Natural killer cell (primary cell): ENCODE measurements around the gene ZNF407. TPM values are rescaled to one million over a fixed set of nuclear protein-coding genes. Genes with fewer than 3 reads are reported as not detected.

Experiments used
- ATAC-seq, 3 donors: fragments of 150-1000 bp in 2 of 3; fragments of 200-7000 bp in 1 of 3; cut with Tn5 transposase; 1 replicate in 1 of 3; 2 replicates in 2 of 3; pipeline ENCODE4 v1.10.0; 2021; ENCODE audit warnings: mild to moderate bottlenecking in 2 of 3, moderate library complexity in 2 of 3
- DNase-seq, 2 donors: peaks; one replicate each; pipeline versions ENCODE4 v3.0.0 to v3.0.0-alpha.2; 2013 to 2021; ENCODE audit warnings: mixed read lengths in 1 of 2
- H3K27ac ChIP-seq: one replicate; pipeline ENCODE4 v1.5.1; 2013; ENCODE audit warnings: mild to moderate bottlenecking, low read length
- H3K27me3 ChIP-seq: one replicate; pipeline ENCODE4 v1.6.1; 2013; ENCODE audit warnings: low read length; ENCODE audit not compliant: control insufficient read depth, insufficient read depth
- H3K36me3 ChIP-seq: one replicate; pipeline ENCODE4 v1.6.1; 2013; ENCODE audit warnings: low read length; ENCODE audit not compliant: control insufficient read depth, insufficient read depth
- H3K4me1 ChIP-seq: one replicate; pipeline ENCODE4 v1.6.1; 2013; ENCODE audit warnings: low read length; ENCODE audit not compliant: control insufficient read depth, insufficient read depth
- H3K4me3 ChIP-seq: one replicate; pipeline ENCODE4 v1.5.1; 2013; ENCODE audit warnings: low read length
- H3K9me3 ChIP-seq: one replicate; pipeline ENCODE4 v1.6.1; 2013; ENCODE audit warnings: low read length; ENCODE audit not compliant: control insufficient read depth, insufficient read depth
- H3K27ac Mint-ChIP-seq, 2 donors: one replicate each; pipeline ENCODE4 v1.8.0; 2022; ENCODE audit warnings: mild to moderate bottlenecking in 2 of 2, mixed read lengths in 2 of 2, moderate library complexity in 1 of 2
- H3K27me3 Mint-ChIP-seq, 2 donors: one replicate each; pipeline ENCODE4 v1.8.0; 2022; ENCODE audit warnings: low read depth in 2 of 2, mixed read lengths in 2 of 2
- H3K36me3 Mint-ChIP-seq: one replicate; pipeline ENCODE4 v1.8.0; 2022; ENCODE audit warnings: mixed read lengths
- H3K4me1 Mint-ChIP-seq, 2 donors: one replicate each; pipeline ENCODE4 v1.8.0; 2022; ENCODE audit warnings: mixed read lengths in 2 of 2
- H3K4me3 Mint-ChIP-seq: one replicate; pipeline ENCODE4 v1.8.0; 2022; ENCODE audit warnings: mild to moderate bottlenecking, moderate library complexity, mixed read lengths
- H3K9me3 Mint-ChIP-seq, 2 donors: one replicate each; pipeline ENCODE4 v1.8.0; 2022; ENCODE audit warnings: mixed read lengths in 2 of 2
- WGBS: methylation state at CpG from one replicate; pipeline ENCODE4 v1.1.7; 2013; ENCODE audit warnings: missing lambda C conversion rate; ENCODE audit not compliant: insufficient coverage; 5-methylcytosine and 5-hydroxymethylcytosine counted together
- intact Hi-C: fragments of 100-400 bp; cut with micrococcal nuclease; formaldehyde crosslinking; loops from one replicate; pipeline ENCODE4 v1.14.2; 2022
- total RNA-seq, 4 donors: library from RNA; stranded (reverse); fragments of 120-200 nt in 1 of 4; gene quantifications; one replicate each; pipeline versions ENCODE4 v1.2.3 to v1.2.4, GENCODE V29; 2013 to 2022
- TF ChIP-seq, protein P1 (sequence below): fragments of 200-600 bp; IDR thresholded peaks from one replicate; pipeline ENCODE4 v1.8.0; 2022; ENCODE audit warnings: antibody characterized with exemption

The ZNF407 gene
- total RNA-seq, 3 donors from 2014 or later (not counting 1 experiment from before 2014, with no cell fraction given): 28.4 to 36.7 (median 36.3) TPM

DNA sequence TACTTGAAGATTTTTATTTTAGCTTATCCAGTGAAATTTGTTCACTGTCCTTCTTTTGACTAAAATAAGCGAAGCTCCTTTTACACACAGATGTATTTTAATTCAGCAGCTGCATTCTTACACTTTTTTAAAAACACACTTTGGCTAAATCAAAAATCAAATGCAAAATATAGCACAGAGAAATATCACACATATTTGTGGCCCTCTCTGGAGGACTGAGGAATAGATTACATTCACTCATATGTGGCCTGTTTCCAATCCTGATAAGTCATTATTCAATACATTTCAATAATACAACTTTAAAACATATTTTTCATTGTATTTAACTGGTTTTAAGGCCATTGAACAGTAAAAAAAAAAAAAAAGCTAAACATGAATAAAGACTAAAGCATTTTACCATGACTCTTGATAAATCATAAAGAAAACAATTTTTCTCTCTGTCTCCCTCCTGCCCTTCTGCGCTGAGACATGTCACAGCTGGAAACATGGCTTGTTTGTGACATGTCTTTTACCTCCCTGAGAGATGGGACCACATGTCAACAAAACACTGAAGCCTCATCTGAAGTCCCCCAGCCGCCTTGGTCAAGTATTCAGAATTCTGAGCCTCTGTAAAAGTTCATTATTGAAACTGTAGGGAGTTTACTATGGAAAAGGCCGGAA lies 221.0 kb downstream of the ZNF407 start:
- no peaks in the 10 kb centered on the region for H3K27me3 Mint-ChIP-seq
- ATAC-seq (no peak), DNase-seq (no peak)
- H3K27ac Mint-ChIP-seq: no peak overlapping the region
- H3K4me1 Mint-ChIP-seq: no peaks in the 10 kb centered on the region
- H3K36me3 ChIP-seq: no peaks in the 10 kb centered on the region
- peaks cover 6% of the 10 kb centered on the region for H3K36me3 Mint-ChIP-seq
- 97% methylated on average over 3 of the region's 4 CpGs for WGBS
- no peaks in the 10 kb centered on the region for H3K27me3 ChIP-seq
- TF ChIP-seq, protein P1, sequence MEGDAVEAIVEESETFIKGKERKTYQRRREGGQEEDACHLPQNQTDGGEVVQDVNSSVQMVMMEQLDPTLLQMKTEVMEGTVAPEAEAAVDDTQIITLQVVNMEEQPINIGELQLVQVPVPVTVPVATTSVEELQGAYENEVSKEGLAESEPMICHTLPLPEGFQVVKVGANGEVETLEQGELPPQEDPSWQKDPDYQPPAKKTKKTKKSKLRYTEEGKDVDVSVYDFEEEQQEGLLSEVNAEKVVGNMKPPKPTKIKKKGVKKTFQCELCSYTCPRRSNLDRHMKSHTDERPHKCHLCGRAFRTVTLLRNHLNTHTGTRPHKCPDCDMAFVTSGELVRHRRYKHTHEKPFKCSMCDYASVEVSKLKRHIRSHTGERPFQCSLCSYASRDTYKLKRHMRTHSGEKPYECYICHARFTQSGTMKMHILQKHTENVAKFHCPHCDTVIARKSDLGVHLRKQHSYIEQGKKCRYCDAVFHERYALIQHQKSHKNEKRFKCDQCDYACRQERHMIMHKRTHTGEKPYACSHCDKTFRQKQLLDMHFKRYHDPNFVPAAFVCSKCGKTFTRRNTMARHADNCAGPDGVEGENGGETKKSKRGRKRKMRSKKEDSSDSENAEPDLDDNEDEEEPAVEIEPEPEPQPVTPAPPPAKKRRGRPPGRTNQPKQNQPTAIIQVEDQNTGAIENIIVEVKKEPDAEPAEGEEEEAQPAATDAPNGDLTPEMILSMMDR: no peak
- no peaks in the 10 kb centered on the region for H3K9me3 Mint-ChIP-seq
- H3K4me1 ChIP-seq: no peaks in the 10 kb centered on the region
- intact Hi-C loops: no loop called here
- H3K4me3 ChIP-seq: no peak overlapping the region
- H3K9me3 ChIP-seq: no peaks in the 10 kb centered on the region
- no peak overlapping the region for H3K27ac ChIP-seq
- H3K4me3 Mint-ChIP-seq: no peak overlapping the region

DNA sequence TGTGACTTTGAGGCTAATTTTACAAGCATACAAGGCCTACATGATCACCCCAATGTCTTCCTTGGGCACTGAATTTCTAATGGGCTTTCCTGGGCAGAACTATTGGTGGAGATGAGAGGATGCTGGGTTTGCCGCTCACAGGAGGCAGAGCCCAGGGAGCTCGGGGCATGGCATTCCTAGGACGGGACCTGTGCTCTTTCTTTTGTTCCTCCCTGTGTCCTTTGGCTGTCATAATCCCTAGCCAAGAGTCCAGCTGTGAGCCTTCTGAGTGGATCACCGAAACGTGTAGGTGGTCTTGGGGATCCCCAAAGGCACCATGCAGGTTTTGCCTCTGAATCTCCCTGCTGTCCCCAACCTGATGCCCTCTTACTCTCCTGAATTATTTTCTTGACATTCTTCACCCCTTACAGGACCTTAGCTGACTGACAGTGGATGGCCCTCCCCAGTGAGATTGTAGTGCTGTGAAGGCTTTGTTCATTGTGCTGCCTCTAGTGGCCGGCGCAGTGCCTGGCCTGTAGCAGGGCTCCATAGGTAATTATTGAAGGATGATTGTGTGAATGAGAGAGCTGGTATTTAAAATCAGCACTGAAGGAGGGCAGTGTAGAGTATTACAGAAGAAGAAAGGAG lies 221.9 kb downstream of the ZNF407 start:
- TF ChIP-seq, protein P1: peak; percentile 17
- no peaks in the 10 kb centered on the region for H3K27me3 ChIP-seq
- no peaks in the 10 kb centered on the region for H3K9me3 Mint-ChIP-seq
- peak in 1 of 3 donors; percentile 43 for ATAC-seq
- H3K4me1 ChIP-seq: no peaks in the 10 kb centered on the region
- no peak overlapping the region for H3K4me3 Mint-ChIP-seq
- H3K36me3 ChIP-seq: no peaks in the 10 kb centered on the region
- H3K27me3 Mint-ChIP-seq: no peaks in the 10 kb centered on the region
- no peak overlapping the region for H3K27ac ChIP-seq
- WGBS: 93% methylated on average over 7 of the region's 7 CpGs
- DNase-seq: no peak
- no peaks in the 10 kb centered on the region for H3K4me1 Mint-ChIP-seq
- peaks cover 6% of the 10 kb centered on the region for H3K36me3 Mint-ChIP-seq
- no peak overlapping the region for H3K4me3 ChIP-seq
- intact Hi-C loops: no loop called here
- H3K9me3 ChIP-seq: no peaks in the 10 kb centered on the region
- H3K27ac Mint-ChIP-seq: no peak overlapping the region

DNA sequence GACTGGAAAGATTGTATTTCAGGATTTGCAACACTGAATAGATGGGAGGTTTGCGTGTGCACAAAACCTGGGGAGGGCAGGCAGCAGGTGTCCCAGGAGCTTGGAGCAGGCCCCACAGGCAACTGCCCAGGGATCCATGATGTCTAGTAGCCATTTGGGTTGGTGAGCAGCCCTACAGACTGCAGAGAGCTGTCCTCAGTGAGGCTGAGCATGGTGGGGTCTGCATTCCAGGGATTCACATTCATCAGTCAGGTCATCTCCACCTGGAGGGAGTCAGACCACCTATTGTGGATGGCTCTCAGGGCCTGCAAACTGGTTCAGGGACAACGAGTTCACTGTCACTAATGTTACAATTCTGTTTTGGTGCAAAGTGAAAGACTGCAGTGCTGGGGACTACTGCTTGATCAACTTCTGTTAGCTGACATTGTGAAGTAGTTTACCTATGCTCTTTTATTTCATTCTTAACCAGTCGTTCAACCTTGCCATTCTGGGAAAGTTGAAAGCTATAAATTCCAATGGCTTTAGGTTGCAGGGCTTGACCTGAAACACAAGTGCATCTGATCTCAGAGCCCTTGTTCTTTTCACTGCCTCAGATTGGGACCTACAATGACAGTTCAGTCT lies 222.6 kb downstream of the ZNF407 start:
- H3K9me3 Mint-ChIP-seq: no peaks in the 10 kb centered on the region
- TF ChIP-seq, protein P1: no peak
- no peaks in the 10 kb centered on the region for H3K27me3 Mint-ChIP-seq
- H3K4me3 ChIP-seq: no peak overlapping the region
- H3K4me1 ChIP-seq: no peaks in the 10 kb centered on the region
- DNase-seq (no peak), ATAC-seq (no peak)
- H3K36me3 Mint-ChIP-seq: peaks cover 6% of the 10 kb centered on the region
- no peaks in the 10 kb centered on the region for H3K9me3 ChIP-seq
- WGBS: 100% methylated on average over 3 of the region's 3 CpGs
- no peak overlapping the region for H3K27ac Mint-ChIP-seq
- peaks cover 5 to 6% of the 10 kb centered on the region in 2 donors for H3K4me1 Mint-ChIP-seq
- intact Hi-C loops: no loop called here
- H3K4me3 Mint-ChIP-seq: no peak overlapping the region
- no peaks in the 10 kb centered on the region for H3K27me3 ChIP-seq
- no peak overlapping the region for H3K27ac ChIP-seq
- H3K36me3 ChIP-seq: no peaks in the 10 kb centered on the region
